ENCODE data around the gene CDO1. TPM values are rescaled to one million over a fixed set of nuclear protein-coding genes. Genes with fewer than 3 reads are reported as not detected.

Gene CDO1
- 36.0 TPM for total RNA-seq

DNA sequence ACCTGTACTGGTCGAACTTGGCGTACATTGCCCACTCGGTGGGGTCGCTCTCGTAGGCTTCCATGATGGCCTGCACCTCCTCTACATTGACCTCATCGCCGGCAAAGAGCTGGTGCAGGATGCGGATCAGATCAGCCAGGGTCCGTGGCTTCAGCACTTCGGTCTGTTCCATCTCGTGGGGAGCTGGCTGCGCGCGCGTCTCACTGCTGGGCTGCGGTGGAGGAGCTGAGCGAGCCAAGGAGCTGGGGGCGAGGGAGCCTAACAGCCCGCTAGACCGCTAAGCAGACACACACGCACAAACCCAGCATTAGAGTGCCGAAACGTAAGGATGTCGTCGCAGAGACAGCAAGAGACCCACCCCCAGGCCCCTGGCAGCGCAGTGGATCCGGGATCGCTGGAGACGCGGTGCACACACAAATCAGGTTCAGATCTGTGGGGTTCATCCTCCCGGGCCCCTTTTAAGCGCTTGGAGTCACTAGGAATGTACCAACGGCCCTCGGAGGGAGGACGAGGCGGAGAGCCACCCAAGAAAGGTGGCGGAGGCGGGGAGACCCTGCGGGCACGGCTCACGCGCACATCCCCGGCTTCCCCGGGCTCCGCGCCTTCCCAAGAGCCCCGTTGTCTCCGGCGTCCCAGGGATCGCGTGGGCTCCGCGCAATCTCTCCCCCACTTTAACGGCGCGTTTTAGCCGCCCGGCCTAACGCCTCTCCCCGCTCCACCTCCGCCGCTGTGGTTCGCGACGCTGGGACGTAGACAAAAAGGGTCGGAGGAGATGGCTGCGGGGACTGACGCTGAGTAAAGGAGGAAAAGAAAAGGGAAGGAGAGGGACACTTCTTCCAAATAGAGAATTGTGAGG is at the start of gene CDO1:
TSS of gene CDO1 (minus strand) at position 434 of the 856 bp plus-strand sequence. CDS start at position 172, 262 bp downstream.
- peak in 1 of 2 donors; percentile 78 for DNase-seq (ENCODE audit: low spot score in 2 of 2)
- Histone ChIP-seq H3K9me3 (no peaks in the 10 kb centered on the region), H3K36me3 (no peaks in the 10 kb centered on the region), H3K27ac (peak within 1 kb of the TSS; percentile 85 to 88), H3K4me1 (peaks cover 0 to 3% of the 10 kb centered on the region in 2 donors), H3K27me3 (no peaks in the 10 kb centered on the region), H3K4me3 (peak within 1 kb of the TSS; percentile 56 to 89)
- no peak for TF ChIP-seq CTCF (IDR thresholded peaks at IDR 0.05)
- intact Hi-C loops (cut with DNase I): loop anchor here (2.0 to 5.0 kb wide), 3 partner anchors 22 to 129 kb away; no protein-coding TSS in a partner anchor

GRCh38 chr5:115859378-115859777 is 42.9 kb upstream of the CDO1 start:
- Histone ChIP-seq H3K4me3 (no peak overlapping the region), H3K9me3 (no peaks in the 10 kb centered on the region), H3K4me1 (peaks cover 0 to 32% of the 10 kb centered on the region in 2 donors), H3K36me3 (no peaks in the 10 kb centered on the region), H3K27ac (no peak overlapping the region), H3K27me3 (no peaks in the 10 kb centered on the region)
- no peak for DNase-seq (ENCODE audit: low spot score in 2 of 2)
- intact Hi-C loops (cut with DNase I): no loop called here
- no peak for TF ChIP-seq CTCF (IDR thresholded peaks at IDR 0.05)

DNA sequence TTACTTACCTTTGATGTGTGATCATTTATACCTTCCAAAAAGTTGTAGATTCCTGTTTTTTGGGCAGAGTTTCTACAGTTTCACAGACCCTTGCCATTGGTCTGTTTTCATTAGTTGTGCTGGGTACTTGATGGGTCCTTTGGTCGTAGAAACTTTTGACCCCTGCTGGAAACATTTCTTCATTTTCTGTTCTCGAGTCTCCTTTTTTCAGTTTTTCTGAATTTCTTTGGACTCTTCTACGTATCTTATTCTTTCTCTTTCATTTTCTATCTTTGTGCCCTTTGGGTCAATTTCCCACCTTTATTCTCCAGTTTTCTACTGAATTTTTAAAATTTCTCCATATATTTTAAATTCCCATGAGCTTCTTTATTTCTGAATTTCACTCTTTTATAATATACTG is 41.9 kb upstream of the CDO1 start:
- no peak overlapping the region for H3K4me3 ChIP-seq
- H3K9me3 ChIP-seq: no peaks in the 10 kb centered on the region
- no peak for DNase-seq (ENCODE audit: low spot score in 2 of 2)
- TF ChIP-seq CTCF (IDR thresholded peaks at IDR 0.05): no peak
- H3K36me3 ChIP-seq: no peaks in the 10 kb centered on the region
- intact Hi-C loops (cut with DNase I): no loop called here
- no peak overlapping the region for H3K27ac ChIP-seq
- H3K4me1 ChIP-seq: peaks cover 0 to 32% of the 10 kb centered on the region in 2 donors
- H3K27me3 ChIP-seq: no peaks in the 10 kb centered on the region

- Histone ChIP-seq H3K27ac (peak overlapping the region in 1 of 2 donors; percentile 37), H3K9me3 (no peaks in the 10 kb centered on the region), H3K27me3 (no peaks in the 10 kb centered on the region), H3K4me1 (peaks cover 0 to 32% of the 10 kb centered on the region in 2 donors), H3K4me3 (peak overlapping the region in 1 of 2 donors; percentile 1), H3K36me3 (no peaks in the 10 kb centered on the region)
- no peak for DNase-seq (ENCODE audit: low spot score in 2 of 2)
- intact Hi-C loops (cut with DNase I): no loop called here
- no peak for TF ChIP-seq CTCF (IDR thresholded peaks at IDR 0.05)
These were observed 41.3 kb upstream of the CDO1 start for GRCh38 chr5:115857626-115858349.

DNA sequence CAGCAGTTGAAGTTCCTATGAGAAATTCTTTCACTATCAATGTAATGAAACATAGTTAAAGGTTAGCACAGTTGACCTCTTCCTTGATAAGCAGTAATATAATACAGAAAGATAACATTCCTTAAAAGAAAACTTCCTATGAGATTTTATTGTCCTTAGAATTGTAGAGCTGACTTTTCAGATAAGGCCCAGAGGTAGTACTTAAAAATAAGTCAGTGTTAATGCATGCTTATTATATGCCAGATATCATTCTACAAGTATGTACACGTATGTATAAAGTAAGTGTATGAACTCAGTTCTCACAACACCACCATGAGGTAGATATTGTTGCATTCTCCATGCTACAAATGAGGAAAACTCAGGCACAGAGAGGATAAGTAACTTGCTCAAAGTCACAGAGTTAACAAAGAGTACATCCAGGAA is 40.6 kb upstream of the CDO1 start:
- no peak for TF ChIP-seq CTCF (IDR thresholded peaks at IDR 0.05)
- DNase-seq (ENCODE audit: low spot score in 2 of 2): no peak
- intact Hi-C loops (cut with DNase I): no loop called here
- Histone ChIP-seq H3K27ac (peak overlapping the region in 1 of 2 donors; percentile 19), H3K4me3 (peak overlapping the region in 1 of 2 donors; percentile 1), H3K9me3 (no peaks in the 10 kb centered on the region), H3K27me3 (no peaks in the 10 kb centered on the region), H3K4me1 (peaks cover 0 to 33% of the 10 kb centered on the region in 2 donors), H3K36me3 (no peaks in the 10 kb centered on the region)
